Caco-2 (cell line): ENCODE data around the gene LCLAT1. TPM values are rescaled to one million over a fixed set of nuclear protein-coding genes. Genes with fewer than 3 reads are reported as not detected.

Experiments
- BruUV-seq: library from RNA; stranded (reverse); fragments of 400-500 nt; replicated peaks from 2 replicates; lab custom pipeline; 2021; lab: Mats Ljungman, UMichigan
- CTCF ChIA-PET: fragments of 300-600 bp; sonication (Branson Sonifier 250); formaldehyde crosslinking; loops from one replicate; lab custom pipeline; 2022; ENCODE audit warnings: antibody characterized with exemption; lab: Charles Lee
- POLR2A ChIA-PET: fragments of 300-600 bp; sonication (Branson Sonifier 250); formaldehyde crosslinking; loops from one replicate; lab custom pipeline; 2022; ENCODE audit warnings: antibody characterized with exemption; lab: Charles Lee
- DNase-seq, 2 experiments: peaks; one replicate each; pipeline versions ENCODE4 v3.0.0 to v3.0.0-alpha.2; 2020 to 2022
- H3K27me3 ChIP-seq: replicated peaks from 2 replicates; pipeline ENCODE4 v1.6.0; 2011; ENCODE audit warnings: low read length; ENCODE audit not compliant: control insufficient read depth, insufficient read depth
- H3K36me3 ChIP-seq: 2 replicates; pipeline ENCODE4 v1.5.1; 2011; ENCODE audit warnings: low read length; ENCODE audit not compliant: control insufficient read depth, insufficient read depth
- H3K4me1 ChIP-seq: fragments of 250-450 bp; sonication (Bioruptor Pico); 2 replicates; pipeline ENCODE4 v1.5.1; 2020; ENCODE audit warnings: mild to moderate bottlenecking
- H3K4me3 ChIP-seq: 2 replicates; pipeline ENCODE4 v1.5.1; 2011; ENCODE audit warnings: low read depth, mild to moderate bottlenecking, control low read depth, low read length
- H3K9me3 ChIP-seq: fragments of 250-450 bp; sonication (Bioruptor Pico); 2 replicates; pipeline ENCODE4 v1.5.1; 2020; ENCODE audit warnings: mild to moderate bottlenecking, moderate library complexity
- H3K27ac Mint-ChIP-seq: one replicate; pipeline ENCODE4 v1.8.0; 2022; ENCODE audit warnings: mixed read lengths; ENCODE audit not compliant: unreplicated experiment
- H3K27me3 Mint-ChIP-seq: one replicate; pipeline ENCODE4 v1.8.0; 2022; ENCODE audit warnings: mixed read lengths; ENCODE audit not compliant: insufficient read depth, unreplicated experiment
- H3K36me3 Mint-ChIP-seq: one replicate; pipeline ENCODE4 v1.8.0; 2022; ENCODE audit warnings: mild to moderate bottlenecking, mixed read lengths; ENCODE audit not compliant: insufficient read depth, unreplicated experiment
- H3K4me1 Mint-ChIP-seq: one replicate; pipeline ENCODE4 v1.8.0; 2022; ENCODE audit warnings: low read depth, mixed read lengths; ENCODE audit not compliant: unreplicated experiment
- H3K4me3 Mint-ChIP-seq: one replicate; pipeline ENCODE4 v1.8.0; 2022; ENCODE audit warnings: mild to moderate bottlenecking, moderate library complexity, mixed read lengths; ENCODE audit not compliant: unreplicated experiment
- H3K9me3 Mint-ChIP-seq: one replicate; pipeline ENCODE4 v1.8.0; 2022; ENCODE audit warnings: mixed read lengths; ENCODE audit not compliant: unreplicated experiment
- CTCF ChIP-seq, 2 experiments: fragments of 200-600 bp in 1 of 2; IDR thresholded peaks; 1 replicate in 1 of 2; 2 replicates in 1 of 2; pipeline versions ENCODE4 v1.5.1 to v1.8.0; 2011 to 2022; ENCODE audit warnings: antibody characterized with exemption in 1 of 2, control low read depth in 1 of 2, inconsistent platforms in 1 of 2, low read depth in 1 of 2, low read length in 1 of 2, mild to moderate bottlenecking in 1 of 2, moderate library complexity in 1 of 2; ENCODE audit not compliant: insufficient read depth in 1 of 2, severe bottlenecking in 1 of 2, unreplicated experiment in 1 of 2
- intact Hi-C: fragments of 100-400 bp; cut with micrococcal nuclease; formaldehyde crosslinking; loops from one replicate; pipeline ENCODE4 v1.10.0; 2022; ENCODE audit not compliant: unreplicated experiment
- total RNA-seq: library from RNA; stranded (reverse); gene quantifications from 2 replicates; pipeline ENCODE4 v1.2.3, GENCODE V29; 2022

The LCLAT1 gene
- total RNA-seq, 1 experiment from 2014 or later = 52.2 TPM

GRCh38 chr2:30628341-30628740, 181.3 kb downstream of the LCLAT1 start:
- no TSS peak for BruUV-seq
- no peaks in the 10 kb centered on the region for H3K9me3 Mint-ChIP-seq
- Histone ChIP-seq H3K36me3 (no peaks in the 10 kb centered on the region), H3K27me3 (no peaks in the 10 kb centered on the region), H3K4me1 (peaks cover 14% of the 10 kb centered on the region), H3K4me3 (no peak overlapping the region), H3K9me3 (no peaks in the 10 kb centered on the region)
- no peaks in the 10 kb centered on the region for H3K27me3 Mint-ChIP-seq
- intact Hi-C loops = no loop called here
- POLR2A ChIA-PET = no interaction called here
- no peaks in the 10 kb centered on the region for H3K36me3 Mint-ChIP-seq
- CTCF ChIA-PET = interaction anchor here (1.0 kb wide), 1 partner anchor 83 kb away, joined by 3 read pairs; no protein-coding TSS in a partner anchor
- H3K4me1 Mint-ChIP-seq = no peaks in the 10 kb centered on the region
- no peak for DNase-seq
- no peak for TF ChIP-seq CTCF (IDR thresholded peaks at IDR 0.05; ENCODE audit: insufficient read depth in 1 of 2, low read depth in 1 of 2, low read length in 1 of 2, severe bottlenecking in 1 of 2, unreplicated experiment in 1 of 2)
- H3K27ac Mint-ChIP-seq = no peak overlapping the region
- no peak overlapping the region for H3K4me3 Mint-ChIP-seq

GRCh38 chr2:30629866-30630265, 182.8 kb downstream of the LCLAT1 start:
- Mint-ChIP-seq H3K36me3 (no peaks in the 10 kb centered on the region), H3K4me3 (no peak overlapping the region), H3K9me3 (no peaks in the 10 kb centered on the region), H3K4me1 (no peaks in the 10 kb centered on the region), H3K27me3 (no peaks in the 10 kb centered on the region), H3K27ac (no peak overlapping the region)
- H3K9me3 ChIP-seq = no peaks in the 10 kb centered on the region
- H3K27me3 ChIP-seq = no peaks in the 10 kb centered on the region
- no TSS peak for BruUV-seq
- H3K4me3 ChIP-seq = no peak overlapping the region
- intact Hi-C loops = no loop called here
- DNase-seq = no peak
- H3K36me3 ChIP-seq = no peaks in the 10 kb centered on the region
- peaks cover 14% of the 10 kb centered on the region for H3K4me1 ChIP-seq
- ChIA-PET CTCF (no interaction called here), POLR2A (no interaction called here)
- no peak for TF ChIP-seq CTCF (IDR thresholded peaks at IDR 0.05; ENCODE audit: insufficient read depth in 1 of 2, low read depth in 1 of 2, low read length in 1 of 2, severe bottlenecking in 1 of 2, unreplicated experiment in 1 of 2)

GRCh38 chr2:30631051-30631671, 184.1 kb downstream of the LCLAT1 start:
- POLR2A ChIA-PET = no interaction called here
- no peaks in the 10 kb centered on the region for H3K27me3 Mint-ChIP-seq
- no peak overlapping the region for H3K4me3 Mint-ChIP-seq
- Histone ChIP-seq H3K36me3 (no peaks in the 10 kb centered on the region), H3K4me1 (peaks cover 14% of the 10 kb centered on the region), H3K27me3 (no peaks in the 10 kb centered on the region), H3K4me3 (no peak overlapping the region), H3K9me3 (no peaks in the 10 kb centered on the region)
- H3K27ac Mint-ChIP-seq = no peak overlapping the region
- no TSS peak for BruUV-seq
- no peaks in the 10 kb centered on the region for H3K36me3 Mint-ChIP-seq
- no peaks in the 10 kb centered on the region for H3K4me1 Mint-ChIP-seq
- no peaks in the 10 kb centered on the region for H3K9me3 Mint-ChIP-seq
- no peak for DNase-seq
- CTCF ChIA-PET = no interaction called here
- TF ChIP-seq CTCF (IDR thresholded peaks at IDR 0.05; ENCODE audit: insufficient read depth in 1 of 2, low read depth in 1 of 2, low read length in 1 of 2, severe bottlenecking in 1 of 2, unreplicated experiment in 1 of 2) = no peak
- intact Hi-C loops = no loop called here
